ENCODE data around the gene CCR2.

- TF ChIP-seq CTCF (conservative IDR thresholded peaks at IDR 0.05; ENCODE audit: low read length) (no peak), EZH2phosphoT487 (IDR thresholded peaks at IDR 0.05; ENCODE audit: borderline replicate concordance, low read depth, low read length) (no peak)
Measured at GRCh38 chr3:46349484-46350261, 4.2 kb upstream of the CCR2 start.
